ENCODE data around the gene SLC6A19. TPM values are rescaled to one million over a fixed set of nuclear protein-coding genes. Genes with fewer than 3 reads are reported as not detected.

The SLC6A19 gene
- total RNA-seq, 2 donors from 2014 or later = 0.09 to 0.17 TPM

DNA sequence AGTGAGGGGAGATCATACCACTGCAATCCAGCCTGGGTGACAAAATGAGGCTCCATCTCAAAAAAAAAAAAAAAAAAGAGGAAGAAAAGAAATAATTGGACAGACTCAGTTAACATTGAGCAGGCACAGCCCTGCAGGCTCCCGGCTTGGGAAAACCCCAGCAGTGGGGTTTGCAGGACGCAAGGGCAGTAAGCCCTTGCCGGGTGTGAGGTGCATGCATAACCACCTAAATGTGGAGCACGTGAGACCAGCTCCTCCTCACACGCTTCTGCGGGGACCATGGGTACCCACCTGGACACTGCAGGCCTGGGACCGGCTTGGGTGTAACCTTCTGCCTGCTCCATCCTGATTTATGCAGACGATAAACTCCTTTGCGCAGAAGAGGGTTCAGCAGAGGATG, 19.0 kb downstream of the SLC6A19 start:
- no peak overlapping the region for H3K27ac ChIP-seq
- no peak overlapping the region for H3K4me3 ChIP-seq
- H3K4me1 ChIP-seq (replicated peaks) = no peaks in the 10 kb centered on the region
- DNase-seq (ENCODE audit: low spot score) = no peak
- no peaks in the 10 kb centered on the region for H3K36me3 ChIP-seq
- intact Hi-C loops (cut with DNase I) = no loop called here
- no peaks in the 10 kb centered on the region for H3K27me3 ChIP-seq (replicated peaks; ENCODE audit: insufficient read depth)
- TF ChIP-seq POLR2A (IDR thresholded peaks at IDR 0.05) = no peak
- TF ChIP-seq CTCF (IDR thresholded peaks at IDR 0.05) = no peak
- TF ChIP-seq POLR2AphosphoS5 (IDR thresholded peaks at IDR 0.05) = no peak
- no peaks in the 10 kb centered on the region for H3K9me3 ChIP-seq
- WGBS = 88% methylated on average over 9 of the region's 9 CpGs

- DNase-seq (ENCODE audit: low spot score) = no peak
- WGBS = 87% methylated on average over 19 of the region's 19 CpGs
- Histone ChIP-seq H3K4me3 (no peak overlapping the region), H3K27ac (no peak overlapping the region), H3K27me3 (replicated peaks; ENCODE audit: insufficient read depth) (no peaks in the 10 kb centered on the region), H3K4me1 (replicated peaks) (no peaks in the 10 kb centered on the region), H3K9me3 (no peaks in the 10 kb centered on the region), H3K36me3 (no peaks in the 10 kb centered on the region)
- no peak for TF ChIP-seq POLR2A (IDR thresholded peaks at IDR 0.05)
- TF ChIP-seq CTCF (IDR thresholded peaks at IDR 0.05) = no peak
- TF ChIP-seq POLR2AphosphoS5 (IDR thresholded peaks at IDR 0.05) = no peak
- intact Hi-C loops (cut with DNase I) = no loop called here
Measured at GRCh38 chr5:1220831-1221230, 19.4 kb downstream of the SLC6A19 start.

- Histone ChIP-seq H3K27me3 (replicated peaks; ENCODE audit: insufficient read depth) (no peaks in the 10 kb centered on the region), H3K36me3 (no peaks in the 10 kb centered on the region), H3K4me3 (no peak overlapping the region), H3K27ac (no peak overlapping the region), H3K4me1 (replicated peaks) (no peaks in the 10 kb centered on the region), H3K9me3 (no peaks in the 10 kb centered on the region)
- 91% methylated on average over 8 of the region's 10 CpGs for WGBS
- TF ChIP-seq POLR2A (IDR thresholded peaks at IDR 0.05) (no peak), POLR2AphosphoS5 (IDR thresholded peaks at IDR 0.05) (no peak), CTCF (IDR thresholded peaks at IDR 0.05) (no peak)
- DNase-seq (ENCODE audit: low spot score) = no peak
- intact Hi-C loops (cut with DNase I) = no loop called here
Measured at GRCh38 chr5:1221721-1222120, 20.3 kb downstream of the SLC6A19 start.

- Histone ChIP-seq H3K4me3 (no peak overlapping the region), H3K36me3 (no peaks in the 10 kb centered on the region), H3K9me3 (no peaks in the 10 kb centered on the region), H3K4me1 (replicated peaks) (no peaks in the 10 kb centered on the region), H3K27ac (no peak overlapping the region), H3K27me3 (replicated peaks; ENCODE audit: insufficient read depth) (no peaks in the 10 kb centered on the region)
- WGBS = 92% methylated on average over 9 of the region's 9 CpGs
- DNase-seq (ENCODE audit: low spot score) = no peak
- intact Hi-C loops (cut with DNase I) = no loop called here
- TF ChIP-seq POLR2AphosphoS5 (IDR thresholded peaks at IDR 0.05) (no peak), CTCF (IDR thresholded peaks at IDR 0.05) (no peak), POLR2A (IDR thresholded peaks at IDR 0.05) (no peak)
Measured at GRCh38 chr5:1222147-1222546, 20.8 kb downstream of the SLC6A19 start.

GRCh38 chr5:1222621-1223277, 21.4 kb downstream of the SLC6A19 start:
- Histone ChIP-seq H3K9me3 (no peaks in the 10 kb centered on the region), H3K27me3 (replicated peaks; ENCODE audit: insufficient read depth) (no peaks in the 10 kb centered on the region), H3K4me3 (no peak overlapping the region), H3K36me3 (no peaks in the 10 kb centered on the region), H3K4me1 (replicated peaks) (no peaks in the 10 kb centered on the region), H3K27ac (no peak overlapping the region)
- TF ChIP-seq POLR2A (IDR thresholded peaks at IDR 0.05) (no peak), POLR2AphosphoS5 (IDR thresholded peaks at IDR 0.05) (no peak), CTCF (IDR thresholded peaks at IDR 0.05) (no peak)
- DNase-seq (ENCODE audit: low spot score) = no peak
- WGBS = 80% methylated on average over 27 of the region's 27 CpGs
- intact Hi-C loops (cut with DNase I) = no loop called here

Measured in prostate gland (tissue), 2 donors.